Neural cell (in vitro differentiated cells): ENCODE data around the gene GZMA. TPM values are rescaled to one million over a fixed set of nuclear protein-coding genes. Genes with fewer than 3 reads are reported as not detected.

Experiments used
- H2AFZ ChIP-seq: fragments of 200-600, 300-800 bp; sonication (generic), shearing (Covaris generic); 2 replicates; pipeline ENCODE4 v1.6.0; 2014; ENCODE audit warnings: low read depth, mild to moderate bottlenecking, antibody characterized with exemption, low read length, moderate library complexity
- H3F3A ChIP-seq: fragments of 200-600 bp; shearing (Covaris generic); 2 replicates; pipeline ENCODE4 v1.6.1; 2016; ENCODE audit warnings: mild to moderate bottlenecking, moderate library complexity, mixed read lengths, antibody characterized with exemption, low read length; ENCODE audit not compliant: insufficient read depth, poor library complexity, severe bottlenecking
- H3K27ac ChIP-seq: fragments of 200-600, 300-800 bp; sonication (generic), shearing (Covaris generic); 2 replicates; pipeline ENCODE4 v1.5.1; 2014; ENCODE audit warnings: mild to moderate bottlenecking, low read length, moderate library complexity
- H3K27me3 ChIP-seq: fragments of 300-800, 200-600 bp; sonication (generic), shearing (Covaris generic); 2 replicates; pipeline ENCODE4 v1.6.0; 2014; ENCODE audit warnings: mild to moderate bottlenecking, low read depth, low read length, moderate library complexity; ENCODE audit not compliant: insufficient read depth
- H3K36me3 ChIP-seq: fragments of 300-800, 200-600 bp; sonication (generic), shearing (Covaris generic); 2 replicates; pipeline ENCODE4 v1.5.1; 2014; ENCODE audit warnings: mild to moderate bottlenecking, antibody characterized with exemption, low read length, moderate library complexity; ENCODE audit not compliant: insufficient read depth
- H3K4me2 ChIP-seq: fragments of 300-800, 200-600 bp; sonication (generic), shearing (Covaris generic); 2 replicates; pipeline ENCODE4 v1.6.0; 2014; ENCODE audit warnings: mild to moderate bottlenecking, low read length
- H3K4me3 ChIP-seq: fragments of 300-800, 200-600 bp; sonication (generic), shearing (Covaris generic); 2 replicates; pipeline ENCODE4 v1.5.1; 2014; ENCODE audit warnings: mild to moderate bottlenecking, low read length, moderate library complexity
- H3K79me2 ChIP-seq: fragments of 200-600 bp; shearing (Covaris generic); replicated peaks from 2 replicates; pipeline ENCODE4 v1.6.0; 2014; ENCODE audit warnings: mild to moderate bottlenecking, low read length, moderate library complexity; ENCODE audit not compliant: insufficient read depth
- H3K9ac ChIP-seq: fragments of 300-800, 200-600 bp; sonication (generic), shearing (Covaris generic); 2 replicates; pipeline ENCODE4 v1.6.1; 2016; ENCODE audit warnings: mild to moderate bottlenecking, low read length, mixed read lengths
- H3K9me2 ChIP-seq: fragments of 200-600 bp; shearing (Covaris generic); 2 replicates; pipeline ENCODE4 v1.6.1; 2016; ENCODE audit warnings: mild to moderate bottlenecking, low read length, mixed read lengths; ENCODE audit not compliant: insufficient read depth
- H3K9me3 ChIP-seq: fragments of 200-600, 300-800 bp; sonication (generic), shearing (Covaris generic); 2 replicates; pipeline ENCODE4 v1.6.1; 2016; ENCODE audit warnings: mild to moderate bottlenecking, mixed run types, low read length, moderate library complexity, mixed read lengths
- H4K20me1 ChIP-seq: fragments of 200-600 bp; shearing (Covaris generic); 2 replicates; pipeline ENCODE4 v1.6.1; 2016; ENCODE audit warnings: mild to moderate bottlenecking, mixed run types; ENCODE audit not compliant: insufficient read depth
- CTCF ChIP-seq: fragments of 450-650 bp; IDR thresholded peaks from 2 replicates; pipeline ENCODE4 v1.5.1; 2014; ENCODE audit warnings: antibody characterized with exemption, mild to moderate bottlenecking, moderate library complexity; ENCODE audit not compliant: poor library complexity, severe bottlenecking
- EP300 ChIP-seq: fragments of 450-650 bp; conservative IDR thresholded peaks from 2 replicates; pipeline ENCODE4 v1.6.1; 2014; ENCODE audit warnings: antibody characterized with exemption, mild to moderate bottlenecking, moderate library complexity; ENCODE audit not compliant: poor library complexity, severe bottlenecking
- EZH2 ChIP-seq: fragments of 200-600, 300-800 bp; shearing (Covaris generic), sonication (generic); IDR thresholded peaks from 2 replicates; pipeline ENCODE4 v1.6.1; 2014; ENCODE audit warnings: antibody characterized with exemption, low read length, borderline replicate concordance, mild to moderate bottlenecking; ENCODE audit not compliant: insufficient read depth, poor library complexity, severe bottlenecking
- MXI1 ChIP-seq: fragments of 450-650 bp; conservative IDR thresholded peaks from 2 replicates; pipeline ENCODE4 v1.6.1; 2014; ENCODE audit warnings: antibody characterized with exemption, mild to moderate bottlenecking; ENCODE audit not compliant: poor library complexity, severe bottlenecking
- POLR2AphosphoS5 ChIP-seq: IDR thresholded peaks from 2 replicates; pipeline ENCODE4 v1.6.1; 2012
- RAD21 ChIP-seq: fragments of 450-650 bp; conservative IDR thresholded peaks from 2 replicates; pipeline ENCODE4 v1.6.1; 2014; ENCODE audit warnings: antibody characterized with exemption, mild to moderate bottlenecking, moderate library complexity
- REST ChIP-seq: IDR thresholded peaks from 2 replicates; pipeline ENCODE4 v1.6.1; 2012; ENCODE audit warnings: borderline replicate concordance
- SMC3 ChIP-seq: fragments of 450-650 bp; conservative IDR thresholded peaks from 2 replicates; pipeline ENCODE4 v1.6.1; 2014; ENCODE audit warnings: antibody characterized with exemption, mild to moderate bottlenecking, moderate library complexity; ENCODE audit not compliant: poor library complexity
- TAF1 ChIP-seq: IDR thresholded peaks from 2 replicates; pipeline ENCODE4 v1.6.1; 2012; ENCODE audit warnings: low read depth
- polyA plus RNA-seq: library from polyadenylated mRNA; depleted of rRNA; stranded (reverse); fragments of >200 nt; gene quantifications from 2 replicates; pipeline ENCODE4 v1.2.3, GENCODE V29; 2014

The GZMA gene
- polyA plus RNA-seq, 1 donor from 2014 or later = not detected

- Histone ChIP-seq H3K9me3 (no peaks in the 10 kb centered on the region), H3K9me2 (no peaks in the 10 kb centered on the region), H3K36me3 (no peaks in the 10 kb centered on the region), H3K9ac (no peak overlapping the region), H4K20me1 (no peaks in the 10 kb centered on the region), H3F3A (no peaks in the 10 kb centered on the region), H3K4me3 (no peak overlapping the region), H3K4me2 (no peak overlapping the region), H2AFZ (no peak overlapping the region), H3K27ac (no peak overlapping the region), H3K79me2 (no peaks in the 10 kb centered on the region), H3K27me3 (no peaks in the 10 kb centered on the region)
- TF ChIP-seq RAD21 (no peak), MXI1 (no peak), TAF1 (no peak), POLR2AphosphoS5 (no peak), EZH2 (no peak), REST (no peak), EP300 (no peak), CTCF (no peak), SMC3 (no peak)
Measured at GRCh38 chr5:55066277-55066676, 36.2 kb upstream of the GZMA start.

DNA sequence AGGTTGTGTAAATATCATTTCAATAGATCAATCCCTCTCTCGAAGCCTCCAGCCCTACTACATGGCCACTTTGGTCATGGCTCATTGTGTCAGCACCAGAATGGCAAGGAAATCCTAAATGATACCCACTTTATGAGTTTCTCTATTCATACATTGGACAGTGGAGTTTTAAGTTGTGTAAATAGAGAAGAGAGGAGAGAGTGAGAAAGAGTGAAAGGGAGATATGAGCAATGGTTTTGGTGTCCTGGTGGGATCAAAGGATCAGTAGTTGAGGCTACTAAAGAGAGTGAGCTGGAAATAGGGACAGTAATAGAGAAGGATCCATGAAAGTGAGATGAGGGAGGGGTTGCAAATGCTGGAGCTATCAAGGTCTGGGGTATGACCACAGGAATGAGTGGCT, 31.5 kb upstream of the GZMA start:
- H3K9ac ChIP-seq = no peak overlapping the region
- H2AFZ ChIP-seq = no peak overlapping the region
- H3K36me3 ChIP-seq = no peaks in the 10 kb centered on the region
- no peaks in the 10 kb centered on the region for H3K9me3 ChIP-seq
- no peaks in the 10 kb centered on the region for H3K79me2 ChIP-seq
- H3K27me3 ChIP-seq = no peaks in the 10 kb centered on the region
- H3K27ac ChIP-seq = no peak overlapping the region
- no peaks in the 10 kb centered on the region for H4K20me1 ChIP-seq
- H3K4me3 ChIP-seq = no peak overlapping the region
- no peaks in the 10 kb centered on the region for H3K9me2 ChIP-seq
- H3K4me2 ChIP-seq = no peak overlapping the region
- TF ChIP-seq SMC3 (no peak), TAF1 (no peak), EZH2 (no peak), REST (no peak), RAD21 (no peak), EP300 (no peak), MXI1 (no peak), CTCF (no peak), POLR2AphosphoS5 (no peak)
- no peaks in the 10 kb centered on the region for H3F3A ChIP-seq
